Stimulated activated CD4-positive, alpha-beta T cell treated with anti-CD3 and anti-CD28 coated beads, TNF-alpha, amount 100 ng/mL, for 24 hours (primary cell): ENCODE measurements around the gene IL15RA.
"Not testable (repeated sequence)": the region's sequence is repeated elsewhere in the genome, so short reads cannot be mapped to it uniquely, and the experiment has no call there.

Experiments used
- DNase-seq, 3 experiments: peaks; one replicate each; pipeline ENCODE4 v3.0.0-alpha.2; 2020; ENCODE audit warnings: low read depth in 3 of 3

IL15RA gene

DNA sequence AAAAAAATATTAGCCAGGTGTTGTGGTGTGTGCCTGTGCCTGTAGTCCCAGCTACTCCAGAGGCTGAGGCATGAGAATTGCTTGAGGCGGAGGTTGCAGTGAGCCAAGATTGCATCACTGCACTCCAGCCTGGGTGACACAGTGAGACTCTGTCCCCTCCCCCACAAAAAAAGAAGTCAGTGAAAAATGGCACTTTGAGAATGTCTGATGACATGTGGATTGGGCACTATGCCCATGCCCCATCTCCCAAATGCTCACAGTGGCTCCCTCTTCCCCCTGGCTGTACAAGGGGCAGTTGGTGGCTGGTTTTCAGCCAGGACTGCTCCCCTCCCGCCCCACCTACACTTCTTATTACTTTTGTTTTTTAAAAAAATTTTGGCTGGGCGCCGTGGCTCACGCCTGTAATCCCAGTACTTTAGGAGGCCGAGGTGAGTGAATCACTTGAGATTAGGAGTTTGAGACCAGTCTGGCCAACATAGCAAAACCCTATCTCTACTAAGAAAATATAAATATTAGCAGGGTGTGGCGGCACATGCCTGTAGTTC, 26.1 kb downstream of the IL15RA start:
- no peak for DNase-seq

DNA sequence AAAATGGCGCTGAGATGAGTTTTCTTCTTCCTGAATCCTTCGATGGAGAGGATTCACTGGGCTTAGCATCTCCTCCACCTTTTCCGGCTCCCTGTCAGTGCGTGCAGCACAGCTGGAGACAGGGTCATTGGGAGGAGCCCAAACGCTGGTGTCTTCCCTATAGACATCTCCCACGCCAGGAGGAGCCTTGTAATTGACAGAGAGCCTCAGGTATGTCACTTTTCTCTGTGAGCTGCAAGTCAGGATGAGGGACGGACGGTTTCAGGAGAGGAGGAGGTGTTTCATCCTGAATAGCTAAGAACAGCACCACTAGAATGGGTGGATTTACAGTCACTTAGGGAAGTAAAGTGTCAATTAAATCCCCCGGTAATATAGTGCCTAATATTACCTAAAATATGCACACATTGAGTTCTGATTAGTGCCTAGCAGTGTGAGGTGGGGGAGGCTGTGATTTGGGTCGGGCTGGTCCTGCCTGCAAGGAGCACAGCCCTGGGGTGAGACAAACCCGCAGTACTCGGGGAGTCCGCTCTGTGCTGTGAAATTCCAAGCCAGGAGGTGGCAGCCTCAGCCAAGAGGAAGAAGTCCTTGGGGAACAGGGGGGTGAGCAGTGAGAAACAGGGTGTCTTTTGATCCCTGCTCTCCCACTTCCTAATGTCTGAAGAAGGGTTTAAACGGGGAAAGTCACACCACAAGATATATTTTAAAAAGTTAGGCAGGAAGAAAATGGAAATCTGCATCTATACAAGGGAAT, 28.2 kb downstream of the IL15RA start:
- peak in 2 of 3 experiments; percentile 10 to 29 for DNase-seq

DNA sequence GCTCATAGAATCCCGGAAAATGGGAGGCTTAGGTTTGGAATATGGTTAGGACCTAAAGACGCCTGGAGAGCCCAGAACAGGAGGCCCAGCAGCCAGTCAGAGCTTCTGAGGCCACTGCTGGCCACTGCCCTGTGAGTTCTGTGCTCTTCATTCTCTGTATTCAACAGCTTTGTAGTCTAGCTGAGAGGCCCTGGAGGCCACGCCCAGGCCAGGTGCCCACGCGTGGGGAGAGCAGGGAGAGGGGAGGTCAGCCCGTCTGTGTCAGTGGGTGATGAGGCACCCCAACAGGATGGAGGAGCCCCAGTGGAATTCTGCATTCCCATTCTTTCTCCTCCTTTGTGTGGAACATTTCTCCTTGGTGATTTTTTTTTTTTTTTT, 29.1 kb downstream of the IL15RA start:
- DNase-seq: no peak

DNA sequence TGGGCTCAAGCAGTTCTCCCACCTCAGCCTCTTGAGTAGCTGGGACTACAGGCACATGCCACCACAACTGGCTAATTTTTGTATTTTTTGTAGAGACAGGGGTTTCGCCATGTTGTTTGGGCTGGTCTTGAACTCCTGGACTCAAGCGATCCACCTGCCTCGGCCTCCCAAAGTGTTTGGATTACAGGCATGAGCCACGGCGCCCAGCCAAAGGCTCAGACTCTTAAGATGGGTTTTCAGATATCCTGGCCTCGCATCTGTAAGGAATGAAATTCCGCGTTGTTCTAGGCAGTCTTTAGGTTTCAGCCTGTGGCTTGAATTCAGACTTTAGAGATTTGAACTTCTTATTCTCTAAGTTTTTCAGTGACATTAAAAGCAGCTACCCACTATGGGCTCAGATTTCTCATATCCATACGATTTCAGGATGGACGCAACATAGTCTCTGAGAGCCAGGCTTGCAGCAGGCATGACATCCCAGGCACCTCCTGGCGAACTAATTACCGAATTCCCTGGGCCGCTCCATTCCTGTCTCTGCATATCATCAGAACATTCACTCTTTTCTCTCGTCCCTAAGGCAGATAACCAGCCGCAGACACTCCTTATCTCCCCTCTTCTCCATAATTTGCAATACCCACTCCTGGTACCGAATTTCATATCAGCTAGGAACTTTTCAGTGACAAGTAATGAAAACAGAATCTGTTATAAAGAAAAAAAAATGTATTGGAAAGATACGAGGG, 29.7 kb downstream of the IL15RA start:
- no peak for DNase-seq

DNA sequence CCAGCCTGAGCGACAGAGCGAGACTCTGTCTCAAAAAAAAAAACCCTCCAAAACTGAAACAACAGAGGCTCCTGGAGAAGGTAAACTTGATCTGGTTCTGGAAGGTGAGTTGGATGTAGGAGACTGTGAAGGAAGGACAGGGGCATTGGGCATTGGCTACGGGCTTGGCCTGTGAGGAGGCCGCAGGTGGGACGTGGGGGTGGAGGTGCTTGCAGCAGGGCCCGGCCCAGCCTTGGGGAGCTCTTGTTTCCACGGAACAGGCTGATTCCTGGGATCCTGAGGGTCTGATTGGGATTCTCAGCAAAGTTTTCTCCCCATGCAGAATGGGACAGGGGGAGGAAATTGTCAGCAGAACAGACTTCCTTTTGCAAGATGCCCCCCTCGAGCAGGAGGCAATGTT, 30.6 kb downstream of the IL15RA start:
- DNase-seq: no peak

DNA sequence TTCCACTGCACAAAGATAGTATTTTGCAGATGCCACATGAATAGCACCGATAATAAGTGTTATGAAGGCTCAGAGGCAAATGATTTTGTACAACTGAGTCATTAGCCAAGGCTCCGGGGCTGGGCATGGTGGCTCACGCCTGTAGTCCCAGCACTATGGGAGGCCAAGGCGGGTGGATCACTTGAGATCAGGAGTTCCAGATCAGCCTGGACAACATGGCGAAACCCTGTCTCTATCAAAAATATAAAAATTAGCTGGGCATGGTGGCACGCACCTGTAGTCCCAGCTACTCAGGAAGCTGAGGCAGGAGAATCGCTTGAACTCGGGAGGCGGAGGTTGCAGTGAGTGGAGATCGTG, 30.9 kb downstream of the IL15RA start:
- DNase-seq: not testable (repeated sequence)

DNA sequence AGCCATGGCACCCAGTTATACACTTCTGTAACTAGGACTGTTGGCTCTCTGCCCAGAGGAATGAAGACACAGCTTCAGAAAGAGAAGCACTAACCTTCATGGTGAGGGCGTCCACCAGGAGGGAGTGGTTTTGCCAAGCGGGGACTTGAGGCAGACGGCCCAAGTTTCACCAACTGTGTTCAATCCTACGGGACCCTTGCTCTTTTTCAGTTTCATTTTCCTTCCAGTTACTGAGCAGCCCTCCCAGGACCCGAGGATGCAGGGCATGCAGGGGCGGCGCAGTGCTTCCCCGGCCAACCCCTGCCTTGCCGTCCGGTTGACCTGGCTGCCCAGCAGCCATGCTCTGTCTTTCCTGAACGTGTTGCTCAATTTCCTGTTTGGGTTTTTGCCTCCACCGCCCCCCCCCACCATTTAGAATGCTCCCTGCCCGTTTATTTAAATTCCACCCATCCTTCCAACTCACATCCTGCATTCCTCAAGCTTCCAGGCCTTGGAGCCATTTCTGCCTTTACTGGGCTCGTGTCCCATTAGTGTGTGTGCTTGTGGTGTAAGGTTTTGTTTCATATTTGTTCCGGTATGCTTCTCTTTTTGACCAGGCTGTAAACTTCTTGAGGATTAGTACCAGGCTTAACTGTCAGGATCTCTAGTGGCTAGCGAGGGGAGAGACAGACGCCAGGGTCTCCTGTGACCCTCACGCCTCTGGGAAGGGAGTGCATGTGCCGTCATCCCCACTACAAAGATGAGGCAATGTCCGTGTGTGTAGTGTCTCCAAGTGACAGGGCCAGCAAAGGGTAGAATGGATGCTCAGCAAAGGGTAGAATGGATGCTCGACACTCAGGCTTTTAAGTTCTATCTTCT, 31.6 kb downstream of the IL15RA start:
- DNase-seq: no peak

DNA sequence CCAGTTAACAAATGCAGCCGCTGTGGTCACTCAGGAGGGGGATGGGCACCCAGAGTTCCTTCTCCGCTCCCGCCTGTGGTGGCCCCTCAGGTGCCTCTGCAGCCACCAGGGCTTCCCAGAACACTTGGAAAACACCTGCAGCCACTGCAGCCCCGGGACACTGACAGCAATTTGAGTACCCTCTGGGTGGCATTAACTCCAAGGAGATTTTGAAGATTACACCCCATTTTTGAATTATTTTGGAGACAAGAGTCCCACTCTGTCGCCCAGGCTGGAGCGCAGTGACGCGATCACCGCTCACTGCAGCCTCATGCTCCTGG, 32.2 kb downstream of the IL15RA start:
- no peak for DNase-seq

DNA sequence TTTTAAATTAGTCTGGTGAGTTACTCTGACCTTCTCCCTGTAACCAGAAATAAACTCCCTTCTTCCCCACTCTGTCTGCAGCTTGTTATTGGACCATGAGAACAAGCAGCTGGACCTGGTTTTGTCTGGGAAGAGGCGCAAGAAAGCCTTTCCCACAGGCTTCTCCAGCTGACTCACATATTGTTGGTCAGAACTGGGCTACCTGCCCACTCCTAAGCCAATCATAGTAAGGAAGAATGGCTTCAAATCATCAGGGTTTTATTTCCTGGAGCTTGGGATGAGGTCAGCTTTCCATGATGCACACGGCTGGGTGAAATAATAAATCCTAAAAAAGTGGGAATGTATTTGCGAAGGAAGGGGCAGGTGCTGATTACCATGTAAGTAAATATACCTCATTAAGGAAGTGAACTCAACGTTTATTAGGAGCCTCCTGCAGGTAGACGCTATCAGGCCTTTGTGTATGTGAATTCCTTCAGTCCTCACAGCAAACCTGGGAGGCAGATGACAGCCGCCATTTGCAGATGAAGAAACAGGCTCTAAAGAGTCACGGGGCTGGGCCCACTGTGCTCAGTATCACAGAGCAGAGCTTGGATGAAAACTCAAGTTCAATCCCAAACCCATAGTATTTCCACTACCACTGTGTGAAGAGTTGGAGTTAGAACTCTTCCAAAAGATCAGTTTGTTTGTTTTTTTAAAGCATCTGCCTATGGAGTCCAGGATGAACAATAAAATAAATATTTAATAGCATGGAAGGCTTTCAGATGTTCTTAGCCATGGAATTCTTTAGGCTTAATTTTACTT, 32.8 kb downstream of the IL15RA start:
- no peak for DNase-seq

DNA sequence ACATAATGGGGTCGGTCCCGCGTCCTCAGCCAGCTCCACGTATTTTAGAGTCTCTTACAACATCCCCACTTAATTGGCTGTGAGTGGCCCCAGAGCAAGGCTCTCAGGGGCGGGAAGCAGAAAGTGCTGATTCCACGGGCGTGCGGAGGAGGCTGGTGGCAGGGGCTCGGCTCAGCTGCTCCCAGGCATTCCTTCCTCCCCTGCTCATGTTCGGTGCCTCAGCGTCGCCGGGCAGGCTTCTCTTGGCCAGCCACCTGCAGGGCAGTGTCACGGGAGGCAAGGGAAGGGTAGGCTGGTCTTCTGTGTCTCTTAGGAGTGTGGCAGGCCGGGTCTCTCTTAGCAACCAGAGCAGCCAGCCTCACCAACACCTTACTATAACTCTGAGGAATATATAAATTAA, 33.8 kb downstream of the IL15RA start:
- DNase-seq: no peak

DNA sequence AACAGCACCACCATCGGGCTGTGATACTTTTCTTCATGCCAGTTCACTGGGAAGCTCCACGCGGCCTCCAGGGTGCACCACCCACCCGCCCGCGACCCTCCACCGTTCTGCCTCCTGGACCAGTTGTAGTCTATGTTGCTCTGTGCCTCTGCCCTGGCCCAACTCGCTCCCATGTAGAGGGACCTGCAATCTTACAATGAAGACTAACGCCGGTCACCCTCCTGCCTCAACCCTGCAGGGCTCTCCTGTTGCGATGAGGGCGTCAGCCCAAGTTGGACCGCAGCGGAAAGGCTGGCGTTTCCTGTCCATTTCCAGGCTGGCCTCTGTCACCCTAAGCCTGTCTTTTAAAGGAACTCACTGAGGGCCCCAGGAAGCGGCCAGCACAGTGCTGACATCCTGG, 34.9 kb downstream of the IL15RA start:
- no peak for DNase-seq

DNA sequence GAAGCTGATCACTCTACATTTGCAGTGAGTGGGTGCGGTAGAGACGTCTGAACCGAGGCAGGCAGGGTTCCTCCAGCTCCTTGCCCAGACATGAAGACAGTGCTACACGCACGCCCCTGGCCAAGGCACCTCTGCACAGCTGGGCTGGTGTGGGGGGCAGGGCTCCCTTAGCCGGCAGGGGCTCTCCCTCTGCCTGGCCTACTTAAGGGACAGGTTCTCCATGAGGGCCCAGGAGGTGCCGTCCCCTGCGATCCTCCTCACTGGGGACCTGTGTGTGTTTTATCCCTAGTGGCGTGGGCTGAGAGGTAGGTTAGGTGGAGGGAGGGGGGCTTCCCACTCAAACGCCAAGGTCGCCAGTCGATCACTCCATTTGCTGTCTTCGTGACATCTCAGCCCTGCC, 35.3 kb downstream of the IL15RA start:
- no peak for DNase-seq

DNA sequence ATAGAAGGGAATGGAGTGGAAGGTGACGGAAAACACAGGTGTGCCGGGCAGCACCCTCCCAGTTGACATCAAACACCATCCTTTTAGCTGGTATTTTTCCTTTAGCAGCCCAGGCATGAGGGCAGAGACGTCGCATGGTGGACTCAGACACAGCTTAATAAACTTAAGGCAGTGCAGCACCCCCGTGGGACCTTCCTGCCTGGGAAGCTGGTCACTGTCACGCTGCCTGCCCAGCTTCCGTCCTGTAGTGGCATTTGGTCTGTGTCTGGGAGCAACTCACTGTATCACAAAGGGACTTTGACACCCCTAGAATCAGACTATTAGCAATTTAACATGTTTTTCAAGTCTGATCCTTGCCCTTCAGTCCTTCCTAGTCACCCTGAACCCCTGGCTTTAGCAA, 35.8 kb downstream of the IL15RA start:
- no peak for DNase-seq

DNA sequence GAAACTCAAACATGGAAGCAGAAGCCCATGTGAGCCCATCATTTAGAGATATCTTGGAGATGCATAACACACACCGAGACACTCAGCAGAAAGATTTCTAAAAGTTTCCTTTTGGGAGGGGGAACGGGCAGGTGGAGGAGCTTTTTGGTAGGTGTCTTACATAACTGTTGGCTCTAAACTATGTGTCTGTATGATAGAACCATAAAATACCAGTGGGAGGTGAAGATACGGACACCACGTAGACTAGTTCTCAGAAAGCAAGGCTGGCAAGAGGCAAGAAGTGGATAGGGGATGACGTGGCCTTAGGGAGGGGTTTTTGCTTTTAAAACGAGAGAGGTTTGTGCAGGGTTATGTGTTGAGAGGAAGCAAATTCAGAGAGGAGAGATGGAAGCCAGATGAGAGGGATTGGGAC, 36.5 kb downstream of the IL15RA start:
- no peak for DNase-seq

DNA sequence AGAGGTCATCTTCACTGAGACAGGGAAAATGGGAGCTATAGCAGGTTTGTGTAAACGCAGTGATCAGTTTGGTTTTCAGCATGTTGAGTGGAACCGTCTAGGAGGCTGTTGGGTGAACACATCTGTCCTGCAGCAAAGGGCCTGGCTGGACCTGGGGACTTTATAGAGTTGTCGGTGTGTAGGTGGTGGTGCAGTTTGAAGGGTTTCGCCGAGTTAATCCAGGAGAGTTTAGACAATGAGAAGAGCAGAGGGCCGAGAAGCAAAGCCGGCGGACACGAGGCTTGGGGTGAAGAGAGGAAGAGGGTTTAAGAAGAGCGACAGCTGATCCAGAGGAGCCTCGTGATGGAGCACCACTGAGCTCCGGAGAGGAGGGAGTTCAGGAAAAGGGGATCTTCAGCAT, 39.1 kb downstream of the IL15RA start:
- no peak for DNase-seq

DNA sequence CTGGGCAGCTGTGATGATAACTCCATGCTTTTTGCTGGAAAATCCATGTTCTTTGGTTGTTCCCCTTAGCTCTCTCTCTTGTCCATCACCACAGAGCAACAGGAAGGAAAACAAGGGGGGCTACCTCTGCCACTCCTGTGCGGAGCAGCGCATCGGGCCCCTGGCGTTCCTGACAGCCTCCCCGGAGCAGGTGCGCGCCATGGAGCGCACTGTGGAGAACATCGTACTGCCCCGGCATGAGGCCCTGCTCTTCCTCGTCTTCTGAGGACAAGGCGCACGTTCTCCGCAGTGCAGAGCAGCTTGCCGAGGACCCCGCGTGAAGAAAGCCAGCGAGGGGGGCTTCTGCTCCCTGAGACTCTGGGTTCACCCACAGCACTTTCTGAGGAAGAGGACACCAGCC, 40.3 kb downstream of the IL15RA start:
- DNase-seq: no peak

DNA sequence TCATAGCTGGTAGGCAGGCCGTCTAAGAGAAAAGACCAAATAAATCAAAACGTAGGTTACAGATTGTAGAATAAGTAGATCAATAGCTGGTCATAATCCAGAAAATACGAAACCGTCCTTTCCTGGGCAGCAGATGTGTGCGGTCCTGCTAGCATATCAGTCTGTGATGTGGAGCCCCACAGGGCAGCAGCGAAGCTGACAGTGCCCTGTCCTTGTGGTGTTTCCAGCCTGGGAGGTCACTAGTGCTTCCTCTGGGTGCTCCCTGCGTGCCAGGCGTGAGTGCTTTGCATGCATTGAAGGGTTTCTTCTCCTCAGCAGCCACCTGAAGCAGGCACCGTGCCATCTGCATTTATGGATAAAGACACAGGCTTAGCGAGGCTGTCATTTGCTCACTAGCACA, 41.7 kb downstream of the IL15RA start:
- DNase-seq: no peak

DNA sequence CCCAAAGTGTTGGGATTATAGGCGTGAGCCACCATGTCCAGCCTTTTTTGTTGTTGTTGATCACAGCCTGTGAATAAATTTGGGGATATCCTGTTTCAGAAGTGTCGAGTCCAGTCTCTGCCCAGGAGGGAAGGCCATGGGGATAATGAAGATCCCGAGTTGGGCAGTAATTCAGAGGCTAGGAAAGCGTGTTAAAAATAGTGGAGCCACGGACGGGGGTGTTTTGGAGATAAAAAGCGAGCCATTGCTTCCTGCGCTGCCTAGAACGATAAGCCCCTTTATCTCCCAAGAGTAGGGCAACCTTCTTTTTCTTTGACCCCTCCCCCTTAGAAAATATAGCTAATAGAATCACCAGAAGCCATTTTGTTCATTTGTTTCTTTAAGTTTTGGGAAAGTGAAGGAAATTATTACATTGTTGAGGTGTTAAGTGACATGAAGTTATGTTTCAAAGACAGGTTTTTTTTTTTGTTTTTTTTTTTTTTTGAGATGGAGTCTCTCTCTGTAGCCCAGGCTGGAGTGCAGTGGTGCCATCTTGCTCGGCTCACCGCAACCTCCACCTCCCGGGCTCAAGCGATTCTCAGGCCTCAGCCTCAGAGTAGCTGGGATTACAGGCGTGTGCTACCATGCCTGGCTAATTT, 43.3 kb downstream of the IL15RA start:
- DNase-seq: no peak

DNA sequence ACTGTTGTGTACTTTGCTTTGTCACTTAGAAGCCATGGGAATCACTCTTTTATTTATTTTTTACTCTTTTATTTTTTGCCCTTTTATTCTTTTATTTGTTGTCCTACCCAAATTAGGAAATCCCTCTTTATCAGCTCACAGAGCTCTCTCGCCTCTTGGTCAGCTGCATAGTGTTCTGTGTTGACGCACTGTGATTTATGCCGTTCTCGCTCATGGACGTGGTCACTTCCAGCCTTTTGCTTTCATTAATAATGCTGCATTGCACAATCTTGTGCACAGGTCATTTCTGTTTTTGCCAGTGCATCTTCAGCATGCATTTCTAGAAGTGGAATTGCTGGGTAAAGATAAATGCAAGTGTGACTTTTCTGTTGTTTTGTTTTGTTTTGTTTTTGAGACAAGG, 45.0 kb downstream of the IL15RA start:
- DNase-seq: no peak

DNA sequence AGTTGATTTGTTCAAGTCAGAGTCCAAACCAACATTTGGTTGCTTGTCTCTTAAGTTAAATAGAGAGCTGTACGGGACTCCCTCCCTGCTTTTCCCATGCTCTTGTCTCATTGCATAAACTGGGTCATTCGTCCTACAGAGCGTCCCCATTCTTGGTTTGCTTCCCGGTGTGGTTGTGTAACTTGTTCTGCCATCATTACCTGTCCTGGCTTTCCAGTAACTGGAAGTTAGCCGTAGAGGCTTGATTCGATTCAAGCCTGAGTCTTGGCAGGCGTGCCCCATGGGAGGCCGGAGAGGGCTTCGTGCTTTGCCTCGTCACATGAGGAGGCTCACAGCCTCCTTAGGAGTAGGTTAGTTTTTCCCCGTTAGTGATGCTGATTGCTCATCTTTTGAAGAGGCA, 47.1 kb downstream of the IL15RA start:
- no peak for DNase-seq

DNA sequence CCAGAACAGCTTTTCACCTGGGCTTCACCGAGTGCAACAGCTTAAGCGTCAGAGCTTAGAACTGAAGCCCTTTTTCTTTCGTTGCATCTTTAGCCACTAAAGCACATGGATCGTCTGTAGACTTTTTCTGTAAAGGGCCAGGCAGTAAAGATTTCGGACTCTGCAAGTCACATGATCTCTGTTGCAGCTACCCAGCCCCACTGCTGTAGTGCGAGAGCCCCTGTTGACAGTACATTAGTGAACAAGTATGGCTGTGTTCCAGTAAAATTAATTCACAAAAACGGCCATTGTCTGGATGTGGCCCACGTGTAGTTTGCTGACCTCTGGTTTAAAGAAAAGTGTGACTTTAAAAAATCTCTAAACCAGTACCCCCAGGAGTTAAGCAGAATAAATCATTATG, 47.9 kb downstream of the IL15RA start:
- no peak for DNase-seq
